Gastrocnemius medialis (tissue), 4 donors: ENCODE results near the gene MEGF8. TPM values are rescaled to one million over a fixed set of nuclear protein-coding genes. Genes with fewer than 3 reads are reported as not detected.
A peak's percentile ranks its signal among the peaks of the same experiment; 100 is the strongest.
"Not testable (repeated sequence)": the region's sequence is repeated elsewhere in the genome, so short reads cannot be mapped to it uniquely, and the experiment has no call there.

Experiments used
- ATAC-seq, 2 donors: fragments of 150-250 bp; one replicate each; pipeline ENCODE4 v1.9.1; 2016
- DNase-seq, 2 donors: peaks; one replicate each; pipeline ENCODE4 v3.0.0-alpha.2; 2019
- H3K27ac ChIP-seq, 4 donors: fragments of 200-600 bp; sonication (generic); 1 replicate in 1 of 4; 2 replicates in 3 of 4; pipeline ENCODE4 v1.5.1; 2016 to 2018; ENCODE audit warnings: mild to moderate bottlenecking in 2 of 4, moderate library complexity in 1 of 4
- H3K27me3 ChIP-seq, 3 donors: fragments of 200-600 bp; sonication (generic) in 2 of 3; 1 replicate in 1 of 3; 2 replicates in 2 of 3; pipeline versions ENCODE4 v1.5.1 to v1.6.0; 2016 to 2019; ENCODE audit warnings: mild to moderate bottlenecking in 1 of 3, moderate library complexity in 1 of 3
- H3K36me3 ChIP-seq, 2 donors: fragments of 200-600 bp; sonication (generic) in 1 of 2; one replicate each; pipeline ENCODE4 v1.5.1; 2017 to 2018
- H3K4me1 ChIP-seq, 2 donors: fragments of 200-600 bp; sonication (generic) in 1 of 2; one replicate each; pipeline ENCODE4 v1.5.1; 2016 to 2017; ENCODE audit warnings: mild to moderate bottlenecking in 2 of 2
- H3K4me3 ChIP-seq, 4 donors: fragments of 200-600 bp; sonication (generic) in 3 of 4; 1 replicate in 1 of 4; 2 replicates in 3 of 4; pipeline ENCODE4 v1.5.1; 2016 to 2019; ENCODE audit warnings: mild to moderate bottlenecking in 2 of 4
- H3K9me3 ChIP-seq, 3 donors: fragments of 200-600 bp; sonication (generic) in 2 of 3; 1 replicate in 1 of 3; 2 replicates in 2 of 3; pipeline ENCODE4 v1.5.1; 2016 to 2019
- POLR2A ChIP-seq, 2 donors: fragments of 450-650 bp; IDR thresholded peaks; one replicate each; pipeline ENCODE4 v1.6.1; 2017; ENCODE audit warnings: antibody characterized with exemption in 2 of 2, mild to moderate bottlenecking in 2 of 2, moderate library complexity in 2 of 2
- in situ Hi-C, 4 donors: fragments of 200-750 bp; cut with MboI; loops; one replicate each; pipeline versions ENCODE4 v1.15.0 to v1.8.0; 2017; ENCODE audit warnings: low sequenced_read_pairs in 4 of 4
- intact Hi-C: fragments of 100-400 bp; cut with DNase I; formaldehyde crosslinking; loops from one replicate; pipeline ENCODE4 v1.15.1; 2023; ENCODE audit warnings: low total_unique reads
- total RNA-seq, 4 donors: library from RNA; depleted of rRNA; stranded (reverse); fragments of >200 nt; gene quantifications; one replicate each; pipeline versions ENCODE4 v1.1.0 to v1.2.3, GENCODE V29; 2016
- TF ChIP-seq, protein P1 (sequence below), 5 experiments: fragments of 450-650 bp in 3 of 5; fragments of 200-600 bp in 2 of 5; sonication (generic) in 2 of 5; IDR thresholded peaks in 4 of 5; conservative IDR thresholded peaks in 1 of 5; 1 replicate in 4 of 5; 2 replicates in 1 of 5; pipeline ENCODE4 v1.5.1; 2016 to 2019; ENCODE audit warnings: antibody characterized with exemption in 5 of 5, mild to moderate bottlenecking in 3 of 5, moderate library complexity in 3 of 5

MEGF8 gene
- total RNA-seq, 4 donors from 2014 or later, result 7.3 to 12.3 (median 10.3) TPM

DNA sequence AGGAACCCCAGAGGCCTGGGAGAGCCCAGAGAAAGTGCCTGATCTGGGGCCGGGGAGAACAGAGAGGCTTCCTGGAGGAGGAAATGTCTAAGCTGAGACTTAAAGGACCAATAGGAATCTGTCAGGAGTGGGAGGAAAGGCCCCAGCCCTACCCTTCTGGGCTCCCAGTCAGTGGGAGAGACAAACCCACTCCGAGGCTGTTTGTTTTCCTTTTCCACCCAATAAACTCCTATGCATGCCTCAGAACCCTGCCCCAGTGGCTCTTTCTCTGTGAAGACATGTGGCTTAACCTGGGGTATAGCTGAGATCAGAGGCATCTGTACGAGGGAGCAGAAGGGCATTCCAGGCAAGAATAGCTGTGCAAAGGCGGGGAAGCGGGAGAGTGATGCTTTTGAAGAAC lies 1.9 kb downstream of the MEGF8 start:
- no peak overlapping the region for H3K27ac ChIP-seq
- intact Hi-C loops, result loop anchor here (5.0 to 10.0 kb wide), 3 partner anchors 70 to 463 kb away; partner anchors contain the start of genes POU2F2 and RPS19
- no peak for DNase-seq
- no peak for TF ChIP-seq POLR2A (IDR thresholded peaks at IDR 0.05)
- TF ChIP-seq, protein P1, sequence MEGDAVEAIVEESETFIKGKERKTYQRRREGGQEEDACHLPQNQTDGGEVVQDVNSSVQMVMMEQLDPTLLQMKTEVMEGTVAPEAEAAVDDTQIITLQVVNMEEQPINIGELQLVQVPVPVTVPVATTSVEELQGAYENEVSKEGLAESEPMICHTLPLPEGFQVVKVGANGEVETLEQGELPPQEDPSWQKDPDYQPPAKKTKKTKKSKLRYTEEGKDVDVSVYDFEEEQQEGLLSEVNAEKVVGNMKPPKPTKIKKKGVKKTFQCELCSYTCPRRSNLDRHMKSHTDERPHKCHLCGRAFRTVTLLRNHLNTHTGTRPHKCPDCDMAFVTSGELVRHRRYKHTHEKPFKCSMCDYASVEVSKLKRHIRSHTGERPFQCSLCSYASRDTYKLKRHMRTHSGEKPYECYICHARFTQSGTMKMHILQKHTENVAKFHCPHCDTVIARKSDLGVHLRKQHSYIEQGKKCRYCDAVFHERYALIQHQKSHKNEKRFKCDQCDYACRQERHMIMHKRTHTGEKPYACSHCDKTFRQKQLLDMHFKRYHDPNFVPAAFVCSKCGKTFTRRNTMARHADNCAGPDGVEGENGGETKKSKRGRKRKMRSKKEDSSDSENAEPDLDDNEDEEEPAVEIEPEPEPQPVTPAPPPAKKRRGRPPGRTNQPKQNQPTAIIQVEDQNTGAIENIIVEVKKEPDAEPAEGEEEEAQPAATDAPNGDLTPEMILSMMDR (IDR thresholded peaks at IDR 0.05 in 4 of 5, conservative IDR thresholded peaks at IDR 0.05 in 1 of 5), result no peak
- peaks cover 13 to 20% (median 14%) of the 10 kb centered on the region in 3 donors for H3K27me3 ChIP-seq
- H3K9me3 ChIP-seq, result no peaks in the 10 kb centered on the region
- no peak for ATAC-seq
- peaks cover 30 to 35% of the 10 kb centered on the region in 2 donors for H3K4me1 ChIP-seq
- in situ Hi-C loops, result loop anchor here in 2 of 4 donors (10.0 to 25.0 kb wide), 2 partner anchors 83 to 215 kb away; partner anchors contain the start of gene GSK3A (in 1 of the 2)
- H3K36me3 ChIP-seq, result no peaks in the 10 kb centered on the region
- no peak overlapping the region for H3K4me3 ChIP-seq

DNA sequence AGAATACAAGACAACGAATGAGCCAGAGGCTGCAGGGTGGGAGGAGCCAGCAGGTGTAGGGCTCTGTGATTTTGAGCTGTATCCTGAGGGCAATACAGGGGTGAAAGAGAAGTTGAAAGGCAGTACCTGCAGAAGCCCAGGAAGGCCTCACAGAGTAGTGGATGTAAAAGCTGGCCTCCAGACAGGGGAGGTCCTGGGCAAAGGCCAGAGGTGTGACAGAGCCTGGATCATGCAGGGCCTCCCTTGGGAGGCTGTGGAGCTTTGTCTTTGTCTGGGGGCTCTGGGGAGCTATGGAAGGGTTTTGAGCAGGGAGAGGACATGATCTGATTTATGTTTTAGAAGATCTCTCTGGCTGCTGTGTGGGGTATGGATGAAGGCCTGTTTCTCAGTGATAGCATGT lies 2.7 kb downstream of the MEGF8 start:
- in situ Hi-C loops (loop anchor here in 2 of 4 donors (10.0 to 25.0 kb wide), 2 partner anchors 83 to 216 kb away; partner anchors contain the start of gene GSK3A (in 1 of the 2)), intact Hi-C loops (loop anchor here (5.0 to 10.0 kb wide), 3 partner anchors 69 to 463 kb away; partner anchors contain the start of genes POU2F2 and RPS19)
- Histone ChIP-seq H3K27ac (no peak overlapping the region), H3K27me3 (peaks cover 12 to 19% (median 14%) of the 10 kb centered on the region in 3 donors), H3K4me3 (no peak overlapping the region), H3K36me3 (no peaks in the 10 kb centered on the region), H3K4me1 (peaks cover 30 to 35% of the 10 kb centered on the region in 2 donors), H3K9me3 (no peaks in the 10 kb centered on the region)
- no peak for ATAC-seq
- no peak for DNase-seq
- TF ChIP-seq, protein P1 (IDR thresholded peaks at IDR 0.05 in 4 of 5, conservative IDR thresholded peaks at IDR 0.05 in 1 of 5), result no peak
- TF ChIP-seq POLR2A (IDR thresholded peaks at IDR 0.05), result no peak

DNA sequence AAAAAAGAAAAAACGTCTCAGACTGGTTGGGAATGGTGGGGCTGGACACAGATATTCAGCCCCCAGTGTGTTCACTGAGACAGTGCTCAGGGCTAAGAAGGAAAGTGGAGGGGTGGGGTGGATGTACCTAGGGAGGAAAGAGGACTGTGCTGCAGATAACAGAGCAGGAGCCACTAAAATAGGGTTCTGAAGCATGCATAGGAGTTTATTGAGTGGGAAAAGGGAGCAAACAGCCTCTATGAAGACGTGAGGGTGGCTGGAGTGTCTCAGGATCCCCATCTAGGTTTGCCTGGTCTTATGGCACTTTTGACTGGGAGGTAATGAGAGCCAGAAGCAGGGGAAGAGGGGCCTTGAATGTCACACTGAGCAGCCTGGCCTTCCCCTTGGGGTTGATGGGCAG lies 3.4 kb downstream of the MEGF8 start:
- Histone ChIP-seq H3K4me1 (peaks cover 30 to 35% of the 10 kb centered on the region in 2 donors), H3K27me3 (peaks cover 10 to 11% (median 11%) of the 10 kb centered on the region in 3 donors), H3K4me3 (no peak overlapping the region), H3K27ac (no peak overlapping the region), H3K9me3 (no peaks in the 10 kb centered on the region), H3K36me3 (no peaks in the 10 kb centered on the region)
- in situ Hi-C loops (loop anchor here in 2 of 4 donors (10.0 to 25.0 kb wide), 2 partner anchors 84 to 217 kb away; partner anchors contain the start of gene GSK3A (in 1 of the 2)), intact Hi-C loops (loop anchor here (5.0 to 10.0 kb wide), 3 partner anchors 68 to 464 kb away; partner anchors contain the start of genes POU2F2 and RPS19)
- TF ChIP-seq, protein P1 (IDR thresholded peaks at IDR 0.05 in 4 of 5, conservative IDR thresholded peaks at IDR 0.05 in 1 of 5), result no peak
- TF ChIP-seq POLR2A (IDR thresholded peaks at IDR 0.05), result no peak
- no peak for ATAC-seq
- no peak for DNase-seq

DNA sequence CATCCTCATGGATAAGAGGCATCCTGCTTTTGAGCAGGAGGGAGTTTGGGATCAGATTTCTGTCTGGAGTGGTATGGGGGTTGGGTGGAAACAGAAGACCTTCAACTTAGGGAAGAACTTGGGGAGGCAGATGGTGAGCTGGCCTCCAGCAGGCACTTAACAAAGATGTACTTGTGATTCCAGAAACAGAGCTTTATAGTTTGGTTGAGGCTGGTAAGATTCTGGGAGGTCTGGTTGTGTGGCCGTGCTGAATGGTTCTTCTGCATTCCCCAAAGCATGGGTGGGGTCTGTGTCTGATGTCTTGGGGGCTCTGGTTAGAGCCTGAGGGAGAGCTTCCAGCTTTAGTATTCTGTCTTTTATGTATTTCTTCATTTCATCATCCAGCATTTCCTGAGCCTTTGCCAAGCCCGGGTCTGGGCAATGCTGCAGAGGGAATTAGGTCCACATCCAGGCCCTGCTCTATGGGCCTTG lies 4.8 kb downstream of the MEGF8 start:
- Histone ChIP-seq H3K4me1 (peaks cover 24 to 27% of the 10 kb centered on the region in 2 donors), H3K27ac (no peak overlapping the region)
- intact Hi-C loops, result no loop called here

DNA sequence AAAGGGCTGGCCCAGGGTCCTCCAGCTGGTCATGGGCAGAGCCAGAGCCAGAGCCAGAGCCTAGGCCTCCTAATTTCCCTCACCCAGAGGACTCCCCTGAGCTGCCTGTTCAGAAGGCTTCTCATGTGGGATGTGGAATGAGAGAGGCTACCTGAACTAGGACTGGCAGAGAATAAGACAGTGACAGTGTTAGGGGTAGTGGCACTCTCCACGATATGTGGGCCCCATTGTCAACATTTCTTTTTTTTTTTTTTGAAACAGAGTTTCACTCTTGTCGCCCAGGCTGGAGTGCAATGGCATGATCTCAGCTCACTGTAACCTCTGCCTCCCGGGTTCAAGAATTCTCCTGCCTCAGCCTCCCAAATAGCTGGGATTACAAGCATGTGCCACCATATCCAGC lies 5.9 kb downstream of the MEGF8 start:
- H3K4me1 ChIP-seq, result peaks cover 21 to 24% of the 10 kb centered on the region in 2 donors
- intact Hi-C loops, DNase-seq, H3K4me3 ChIP-seq, ATAC-seq, H3K9me3 ChIP-seq, H3K27me3 ChIP-seq: not testable (repeated sequence)
- in situ Hi-C loops, result loop anchor here in 1 of 4 donors (25.0 kb wide), 1 partner anchor 219 kb away; no protein-coding TSS in a partner anchor
- H3K36me3 ChIP-seq, result peaks cover 0 to 13% of the 10 kb centered on the region in 2 donors
- peak overlapping the region in 2 of 4 donors; percentile 61 to 67 for H3K27ac ChIP-seq

More for the DNA sequence above, 4.8 kb downstream of the MEGF8 start:
- in situ Hi-C loops, result loop anchor here in 1 of 4 donors (25.0 kb wide), 1 partner anchor 218 kb away; no protein-coding TSS in a partner anchor
- no peak for DNase-seq
- no peak for TF ChIP-seq POLR2A (IDR thresholded peaks at IDR 0.05)
- TF ChIP-seq, protein P1 (IDR thresholded peaks at IDR 0.05 in 4 of 5, conservative IDR thresholded peaks at IDR 0.05 in 1 of 5), result no peak
- no peaks in the 10 kb centered on the region for H3K27me3 ChIP-seq
- no peak overlapping the region for H3K4me3 ChIP-seq
- ATAC-seq, result no peak
- peaks cover 0 to 5% of the 10 kb centered on the region in 2 donors for H3K36me3 ChIP-seq
- H3K9me3 ChIP-seq, result no peaks in the 10 kb centered on the region
